ENCODE measurements around the gene HIVEP3.

HIVEP3 gene

DNA sequence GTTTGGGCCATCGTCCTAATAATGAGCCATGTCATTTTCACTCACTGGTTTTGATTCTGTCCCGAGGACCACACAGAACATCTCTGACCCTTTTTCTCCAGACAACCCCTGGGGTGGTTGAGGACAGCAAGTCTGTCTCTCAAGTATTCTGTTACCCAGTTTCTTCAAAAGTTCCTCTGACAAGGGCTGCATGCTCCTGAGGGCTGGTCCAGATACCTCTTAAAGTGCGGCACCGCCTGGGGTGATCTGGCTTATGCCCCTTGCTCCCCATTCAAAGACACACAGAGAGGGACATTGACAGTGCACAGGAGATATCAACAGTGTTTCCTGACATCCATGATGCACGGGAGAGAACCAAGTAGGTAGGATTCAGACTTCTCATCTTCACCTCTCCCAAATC, 301.4 kb downstream of the HIVEP3 start:
- Mint-ChIP-seq H3K9me3 (no peaks in the 10 kb centered on the region), H3K27ac (no peak overlapping the region), H3K36me3 (peaks cover 5% of the 10 kb centered on the region), H3K4me3 (no peak overlapping the region), H3K4me1 (peaks cover 29% of the 10 kb centered on the region), H3K27me3 (no peaks in the 10 kb centered on the region)
- CTCF ChIA-PET: no interaction called here
- no peak for DNase-seq

DNA sequence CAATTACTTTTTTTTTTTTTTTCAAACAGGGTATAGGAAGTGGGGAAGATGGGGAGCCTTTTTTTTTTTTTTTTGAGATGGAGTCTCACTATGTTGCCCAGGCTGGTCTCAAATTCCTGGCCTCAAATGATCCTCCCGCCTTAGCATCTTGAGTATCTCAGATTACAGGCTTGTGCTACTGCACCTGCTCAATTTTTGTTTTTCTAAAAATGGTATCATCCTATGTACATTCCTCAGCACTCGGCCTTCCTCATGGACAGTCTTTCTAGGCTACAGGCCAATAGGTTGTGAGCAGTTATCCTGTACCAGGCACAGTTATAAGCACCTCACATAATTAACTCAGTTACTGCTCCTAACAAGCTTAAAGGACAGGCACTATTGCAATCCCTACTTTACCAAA, 302.2 kb downstream of the HIVEP3 start:
- DNase-seq: no peak
- peaks cover 24% of the 10 kb centered on the region for H3K4me1 Mint-ChIP-seq
- peaks cover 5% of the 10 kb centered on the region for H3K36me3 Mint-ChIP-seq
- H3K27ac Mint-ChIP-seq: no peak overlapping the region
- H3K27me3 Mint-ChIP-seq: no peaks in the 10 kb centered on the region
- H3K4me3 Mint-ChIP-seq: no peak overlapping the region
- H3K9me3 Mint-ChIP-seq: no peaks in the 10 kb centered on the region
- CTCF ChIA-PET: no interaction called here

DNA sequence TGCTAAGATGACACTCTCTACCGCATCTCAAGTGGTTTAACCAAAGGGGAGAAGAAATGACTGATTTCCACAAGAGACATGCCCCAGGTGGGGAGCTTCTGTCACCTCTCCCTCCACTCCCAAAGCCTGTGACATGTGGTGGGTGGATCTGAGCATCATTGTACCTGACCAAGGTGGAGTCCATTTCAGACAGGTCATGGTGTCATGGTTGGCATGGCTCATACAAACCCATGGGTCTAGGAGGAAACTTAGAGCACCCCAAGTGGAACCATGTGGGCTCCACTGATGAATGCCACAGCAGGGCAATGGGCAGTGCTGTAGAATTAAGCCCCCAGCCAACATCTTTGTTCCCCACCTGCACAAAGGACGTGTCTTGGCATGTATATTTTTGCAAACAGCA, 302.7 kb downstream of the HIVEP3 start:
- Mint-ChIP-seq H3K4me3 (no peak overlapping the region), H3K27me3 (no peaks in the 10 kb centered on the region), H3K9me3 (no peaks in the 10 kb centered on the region), H3K4me1 (peaks cover 22% of the 10 kb centered on the region), H3K27ac (no peak overlapping the region), H3K36me3 (peaks cover 5% of the 10 kb centered on the region)
- no peak for DNase-seq
- CTCF ChIA-PET: no interaction called here

DNA sequence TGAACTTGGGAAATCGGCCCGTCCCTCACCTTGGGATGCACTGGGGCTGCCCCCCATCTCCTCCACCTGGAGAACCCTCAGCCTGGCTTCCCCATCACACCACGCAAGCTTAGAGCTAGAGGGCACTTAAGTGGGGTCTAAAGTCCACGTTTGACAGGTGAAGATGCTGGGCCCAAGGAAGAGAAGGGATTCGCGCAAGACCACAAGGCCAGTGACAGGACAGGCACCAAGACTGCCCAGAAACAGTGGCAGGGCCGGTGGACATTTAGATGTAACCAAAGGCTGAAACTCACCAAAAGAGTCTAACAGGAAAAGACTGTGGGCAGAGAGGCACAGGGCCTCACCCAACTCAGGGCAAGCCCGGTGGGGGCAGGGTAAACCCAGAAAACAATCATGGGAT, 303.4 kb downstream of the HIVEP3 start:
- Mint-ChIP-seq H3K27me3 (no peaks in the 10 kb centered on the region), H3K27ac (no peak overlapping the region), H3K36me3 (peaks cover 5% of the 10 kb centered on the region), H3K9me3 (no peaks in the 10 kb centered on the region), H3K4me3 (no peak overlapping the region), H3K4me1 (peaks cover 18% of the 10 kb centered on the region)
- CTCF ChIA-PET: interaction anchor here (1.4 kb wide), 1 partner anchor 100 kb away, joined by 3 read pairs; no protein-coding TSS in a partner anchor
- DNase-seq: no peak

DNA sequence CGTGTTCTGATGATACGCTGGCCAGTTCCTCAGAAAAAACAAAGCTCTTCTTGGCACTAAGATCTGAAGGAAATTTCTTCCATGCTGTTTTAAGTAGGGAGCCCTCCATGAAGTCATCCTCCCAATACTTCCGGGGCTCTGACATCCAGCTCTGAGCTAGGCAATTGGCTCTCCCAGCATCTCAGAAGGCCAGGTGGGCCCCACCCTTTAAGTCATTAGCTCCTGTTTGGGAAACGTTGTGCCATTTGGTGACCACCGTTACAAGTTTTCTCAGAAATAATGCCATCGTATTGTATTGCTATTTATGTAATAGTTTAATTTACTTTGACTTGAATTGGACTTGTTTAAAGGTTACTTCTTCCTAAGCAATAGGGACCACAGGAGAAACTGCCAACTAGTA, 303.9 kb downstream of the HIVEP3 start:
- DNase-seq: no peak
- H3K27ac Mint-ChIP-seq: no peak overlapping the region
- H3K27me3 Mint-ChIP-seq: no peaks in the 10 kb centered on the region
- CTCF ChIA-PET: interaction anchor here (0.6 to 1.4 kb wide), 2 partner anchors 99 to 671 kb away, joined by 3 read pairs; no protein-coding TSS in a partner anchor
- H3K9me3 Mint-ChIP-seq: no peaks in the 10 kb centered on the region
- H3K4me3 Mint-ChIP-seq: no peak overlapping the region
- peaks cover 18% of the 10 kb centered on the region for H3K4me1 Mint-ChIP-seq
- H3K36me3 Mint-ChIP-seq: peaks cover 7% of the 10 kb centered on the region

DNA sequence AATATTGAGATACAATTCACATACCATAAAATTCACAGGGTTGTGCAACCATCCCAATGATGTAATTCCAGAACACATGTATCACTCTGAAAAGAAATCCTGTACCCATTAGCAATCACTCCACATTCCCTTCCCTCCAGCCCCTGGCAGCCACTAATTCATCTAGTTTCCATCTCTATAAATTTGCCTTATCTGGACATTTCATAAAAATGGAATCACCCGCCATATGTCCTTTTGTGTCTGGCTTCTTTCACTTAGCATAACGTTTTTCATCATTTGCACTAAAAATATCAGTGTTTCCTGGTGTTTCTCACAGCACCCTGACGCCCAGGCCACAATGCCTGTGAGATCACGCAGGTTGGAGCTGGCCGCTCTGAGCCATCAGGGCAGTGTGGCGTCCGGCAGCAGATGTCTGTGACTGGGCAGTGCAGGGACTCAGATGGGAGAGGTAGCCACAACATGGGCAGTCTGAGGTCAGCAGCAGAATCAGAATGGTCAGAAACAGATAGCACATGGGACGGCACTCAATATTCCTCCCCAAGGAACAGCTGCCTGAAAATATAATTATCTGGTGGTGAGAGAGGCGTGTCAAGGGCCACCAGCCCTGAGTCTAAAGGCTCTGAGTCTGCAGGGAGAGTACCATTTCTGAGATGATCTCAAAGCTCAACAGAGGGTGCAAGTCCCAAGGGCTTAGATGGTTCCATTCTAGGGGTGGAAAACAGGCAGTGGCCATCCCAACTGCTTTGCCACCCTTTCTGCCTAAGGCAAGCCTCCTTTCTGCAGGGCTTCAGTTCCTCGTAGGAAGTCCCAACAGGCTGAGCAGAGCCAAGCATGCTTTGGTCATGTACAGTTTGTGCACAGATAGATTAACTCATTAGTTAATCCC, 304.8 kb downstream of the HIVEP3 start:
- Mint-ChIP-seq H3K4me3 (no peak overlapping the region), H3K4me1 (peaks cover 18% of the 10 kb centered on the region), H3K27ac (no peak overlapping the region), H3K9me3 (no peaks in the 10 kb centered on the region), H3K36me3 (peaks cover 5% of the 10 kb centered on the region), H3K27me3 (no peaks in the 10 kb centered on the region)
- no peak for DNase-seq
- CTCF ChIA-PET: interaction anchor here (0.6 to 1.4 kb wide), 2 partner anchors 98 to 672 kb away, joined by 3 read pairs; no protein-coding TSS in a partner anchor

DNA sequence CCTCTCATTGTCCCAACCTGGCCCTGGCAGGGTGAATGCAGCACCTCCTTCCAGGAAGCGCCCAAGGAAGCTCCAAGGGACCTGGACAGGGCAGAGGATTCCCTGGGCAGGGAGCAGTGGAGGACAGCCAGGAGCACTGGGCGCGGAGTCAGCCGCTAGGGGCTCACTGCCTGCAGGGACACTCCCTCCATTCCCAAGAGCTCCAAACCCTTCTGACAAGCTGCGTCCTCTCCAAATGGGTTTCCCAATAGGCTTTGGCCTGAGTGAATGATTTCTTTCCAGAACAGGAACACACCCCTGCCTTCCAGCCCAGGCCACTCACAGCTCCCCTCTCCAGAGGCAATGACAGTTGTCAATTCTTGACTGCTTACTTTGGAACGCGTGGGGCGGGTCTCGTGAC, 305.8 kb downstream of the HIVEP3 start:
- no peak overlapping the region for H3K4me3 Mint-ChIP-seq
- no peak for DNase-seq
- no peaks in the 10 kb centered on the region for H3K9me3 Mint-ChIP-seq
- no peaks in the 10 kb centered on the region for H3K27me3 Mint-ChIP-seq
- H3K4me1 Mint-ChIP-seq: peaks cover 18% of the 10 kb centered on the region
- H3K36me3 Mint-ChIP-seq: peaks cover 5% of the 10 kb centered on the region
- CTCF ChIA-PET: no interaction called here
- no peak overlapping the region for H3K27ac Mint-ChIP-seq

DNA sequence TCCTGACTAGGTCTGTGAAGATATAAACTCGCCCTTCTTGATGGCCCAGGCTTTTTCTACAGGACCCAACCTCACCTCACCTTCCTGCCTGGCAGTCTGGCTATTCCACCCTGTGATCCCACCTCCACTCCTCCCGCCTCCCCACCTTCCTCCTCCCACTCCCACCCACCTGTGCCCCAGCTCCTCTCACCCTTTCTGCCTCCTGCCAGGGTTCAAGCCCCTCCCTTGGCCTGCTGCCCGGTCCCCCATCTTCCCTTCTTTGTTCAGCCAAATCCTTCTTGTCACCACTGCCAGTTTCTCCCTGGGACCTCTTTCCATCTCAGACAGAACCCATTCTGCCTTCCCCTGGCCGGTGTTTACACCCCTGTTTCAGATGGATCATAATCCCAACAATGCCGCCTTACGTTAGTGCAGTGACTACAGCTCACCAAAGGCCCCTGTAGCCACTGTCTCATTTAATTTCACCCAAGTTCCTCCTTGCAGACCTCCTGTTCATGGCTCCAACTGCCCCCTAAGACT, 306.7 kb downstream of the HIVEP3 start:
- Mint-ChIP-seq H3K4me1 (peaks cover 18% of the 10 kb centered on the region), H3K9me3 (peaks cover 1% of the 10 kb centered on the region), H3K36me3 (peaks cover 9% of the 10 kb centered on the region), H3K4me3 (no peak overlapping the region), H3K27ac (peak overlapping the region; percentile 50), H3K27me3 (no peaks in the 10 kb centered on the region)
- CTCF ChIA-PET: no interaction called here
- DNase-seq: no peak

DNA sequence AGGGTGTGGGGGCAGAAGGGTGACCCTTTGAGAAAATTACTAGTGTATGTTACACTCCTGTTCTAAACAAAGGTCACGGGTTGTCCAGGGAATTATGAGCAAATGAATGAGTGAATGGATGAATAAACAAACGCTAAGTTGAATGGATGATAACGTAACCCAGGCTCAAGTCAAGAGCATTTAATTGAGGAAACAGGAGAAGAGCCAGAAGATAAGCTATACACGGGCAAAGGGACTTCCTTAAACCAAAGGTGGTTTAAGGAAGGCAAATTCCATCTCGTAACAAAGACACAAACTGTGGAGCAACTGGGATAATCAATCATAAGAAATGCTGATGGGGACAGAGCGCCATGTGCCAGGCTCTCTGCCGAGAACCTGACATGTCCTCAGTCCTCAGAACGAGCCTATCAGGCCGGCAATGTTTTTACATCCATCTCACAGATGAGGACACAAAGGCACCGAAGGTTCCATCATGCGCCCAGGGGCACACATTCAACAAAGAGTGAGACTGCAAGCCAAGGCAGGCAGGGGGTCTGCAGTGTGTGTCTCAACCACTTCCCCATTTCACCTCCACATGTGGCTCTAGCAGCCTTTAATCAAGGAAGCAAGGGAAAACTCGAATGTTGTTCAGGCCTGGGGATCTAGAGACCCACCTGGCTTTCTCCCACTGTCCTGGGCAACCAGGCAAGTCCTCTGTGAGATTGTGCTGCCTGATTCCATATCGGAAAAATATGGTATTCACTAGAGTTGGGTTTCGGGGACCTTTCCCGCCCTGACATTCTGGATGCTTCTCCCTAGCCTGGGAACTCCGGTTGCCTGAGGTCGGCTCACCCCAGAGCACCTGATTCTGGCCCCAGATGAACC, 307.4 kb downstream of the HIVEP3 start:
- Mint-ChIP-seq H3K27ac (peak overlapping the region; percentile 50), H3K9me3 (peaks cover 1% of the 10 kb centered on the region), H3K4me3 (no peak overlapping the region), H3K4me1 (peaks cover 14% of the 10 kb centered on the region), H3K36me3 (peaks cover 9% of the 10 kb centered on the region), H3K27me3 (no peaks in the 10 kb centered on the region)
- CTCF ChIA-PET: no interaction called here
- DNase-seq: no peak

DNA sequence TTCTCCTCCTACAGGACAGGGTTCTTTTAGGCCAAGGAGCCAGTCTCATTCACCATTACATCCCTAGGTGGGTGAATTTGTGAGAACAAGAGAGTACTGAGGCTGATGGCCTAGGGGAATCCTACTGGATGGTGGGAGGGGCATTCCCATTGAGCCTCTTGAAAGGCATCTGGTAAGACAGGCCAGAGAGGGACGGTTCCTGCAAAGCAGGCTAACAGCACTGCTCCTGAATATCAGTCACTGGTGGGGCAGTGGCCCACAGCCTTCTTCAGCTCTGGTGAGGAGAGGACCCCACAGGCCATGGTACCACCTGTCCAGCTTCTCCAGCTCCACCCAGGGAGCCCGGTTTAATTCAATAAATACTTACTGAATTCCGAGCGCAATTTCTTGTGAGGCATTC, 308.4 kb downstream of the HIVEP3 start:
- H3K36me3 Mint-ChIP-seq: peaks cover 11% of the 10 kb centered on the region
- peaks cover 1% of the 10 kb centered on the region for H3K9me3 Mint-ChIP-seq
- no peak for DNase-seq
- no peak overlapping the region for H3K27ac Mint-ChIP-seq
- CTCF ChIA-PET: no interaction called here
- peaks cover 6% of the 10 kb centered on the region for H3K4me1 Mint-ChIP-seq
- H3K27me3 Mint-ChIP-seq: no peaks in the 10 kb centered on the region
- H3K4me3 Mint-ChIP-seq: no peak overlapping the region

DNA sequence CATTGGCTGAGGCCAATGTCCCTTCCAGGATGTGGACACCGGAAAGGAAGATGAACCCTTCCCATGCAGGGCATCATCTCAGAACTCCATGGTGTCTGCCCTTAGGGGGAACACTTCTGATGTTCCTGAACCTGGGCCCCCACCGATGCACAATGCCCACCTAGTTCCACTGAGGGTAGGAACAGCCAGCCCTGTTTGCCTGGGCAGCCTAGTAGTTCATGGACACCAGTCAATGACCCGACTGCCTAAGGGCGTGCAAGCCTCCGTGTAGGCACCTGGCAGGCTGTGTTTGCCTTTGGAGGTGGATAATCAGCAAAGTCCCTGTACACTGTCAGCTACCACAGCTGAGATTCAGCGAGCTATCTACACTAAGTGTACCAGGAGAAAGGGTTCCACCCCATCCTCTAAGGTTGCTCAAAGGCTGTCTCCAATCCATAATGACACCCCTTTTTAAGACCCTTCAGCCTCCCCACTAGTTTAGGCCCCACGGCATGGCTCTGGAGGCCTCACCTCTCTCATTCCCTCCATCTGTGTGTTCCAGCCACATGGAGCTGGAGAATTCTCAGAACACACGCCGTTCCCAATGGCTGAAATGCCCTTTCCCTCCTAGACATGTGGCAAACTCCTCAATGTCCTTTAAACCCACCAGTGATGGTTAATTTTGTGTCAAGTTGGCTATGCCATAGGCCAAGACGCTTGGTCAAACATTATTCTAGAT, 309.4 kb downstream of the HIVEP3 start:
- Mint-ChIP-seq H3K27me3 (no peaks in the 10 kb centered on the region), H3K36me3 (peaks cover 11% of the 10 kb centered on the region), H3K4me1 (no peaks in the 10 kb centered on the region), H3K27ac (no peak overlapping the region), H3K9me3 (peaks cover 1% of the 10 kb centered on the region), H3K4me3 (no peak overlapping the region)
- CTCF ChIA-PET: no interaction called here
- no peak for DNase-seq

DNA sequence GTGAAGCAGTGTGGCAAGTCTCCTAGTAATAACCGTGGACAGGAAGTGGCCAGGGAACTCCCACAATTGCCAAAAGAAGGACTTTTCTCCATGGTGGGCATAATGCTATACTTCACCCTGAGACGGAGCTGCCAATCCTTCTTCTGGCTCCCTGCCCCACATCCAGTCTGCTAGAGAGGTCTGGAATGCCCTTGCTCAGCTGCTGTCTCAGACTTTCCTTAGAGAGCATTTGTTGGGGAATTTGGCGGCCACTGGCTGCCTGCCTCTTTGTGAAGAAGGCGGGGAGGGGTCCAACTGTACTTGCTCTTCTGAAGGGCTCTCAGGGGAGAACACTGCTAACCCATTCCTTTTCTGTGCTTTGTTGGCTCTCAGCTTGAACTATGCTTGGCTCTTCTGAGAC, 310.5 kb downstream of the HIVEP3 start:
- Mint-ChIP-seq H3K4me3 (no peak overlapping the region), H3K27ac (no peak overlapping the region), H3K4me1 (no peaks in the 10 kb centered on the region), H3K9me3 (peaks cover 1% of the 10 kb centered on the region), H3K27me3 (no peaks in the 10 kb centered on the region), H3K36me3 (peaks cover 12% of the 10 kb centered on the region)
- CTCF ChIA-PET: interaction anchor here (0.8 kb wide), 1 partner anchor 28 kb away, joined by 3 read pairs; no protein-coding TSS in a partner anchor
- no peak for DNase-seq

DNA sequence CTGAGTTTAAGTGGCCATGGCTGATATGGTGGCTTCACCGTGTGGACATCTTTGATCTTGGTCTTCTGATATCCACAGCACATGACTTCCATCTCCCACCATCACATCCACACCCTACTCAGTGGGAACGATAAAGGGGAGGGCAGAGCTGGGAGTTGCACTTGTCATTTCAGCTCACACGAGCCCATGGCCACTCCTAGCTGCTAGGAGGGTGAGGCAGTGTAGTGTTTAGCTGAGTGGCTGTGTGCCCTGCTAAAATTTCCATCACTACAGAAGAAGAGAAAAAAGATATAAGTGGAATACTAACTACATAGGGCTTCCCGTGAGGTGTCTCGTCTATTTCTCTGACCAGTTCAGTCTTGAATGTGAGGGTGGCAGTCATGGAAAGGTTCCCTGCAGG, 310.9 kb downstream of the HIVEP3 start:
- no peaks in the 10 kb centered on the region for H3K4me1 Mint-ChIP-seq
- peaks cover 1% of the 10 kb centered on the region for H3K9me3 Mint-ChIP-seq
- CTCF ChIA-PET: interaction anchor here (0.8 kb wide), 1 partner anchor 28 kb away, joined by 3 read pairs; no protein-coding TSS in a partner anchor
- H3K4me3 Mint-ChIP-seq: no peak overlapping the region
- no peak for DNase-seq
- peaks cover 12% of the 10 kb centered on the region for H3K36me3 Mint-ChIP-seq
- no peaks in the 10 kb centered on the region for H3K27me3 Mint-ChIP-seq
- H3K27ac Mint-ChIP-seq: no peak overlapping the region

DNA sequence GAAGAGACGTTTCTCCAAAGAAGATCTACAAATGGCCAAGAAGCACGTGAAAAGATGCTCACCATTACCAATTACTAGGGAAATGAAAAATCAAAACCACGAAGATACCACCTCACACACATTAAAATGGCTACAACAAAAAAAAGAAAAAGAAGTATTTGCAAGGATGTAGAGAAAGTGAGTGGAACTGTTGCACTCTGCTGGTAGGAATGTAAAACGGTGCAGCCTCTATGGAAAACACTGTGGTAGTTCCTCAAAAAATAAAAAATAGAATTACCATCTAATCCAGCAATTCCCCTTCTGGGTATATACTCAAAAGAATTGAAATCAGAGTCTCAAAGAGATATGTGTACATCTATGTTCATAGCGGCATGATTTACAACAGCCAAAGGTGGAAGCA, 318.8 kb downstream of the HIVEP3 start:
- DNase-seq: no peak
- H3K27ac Mint-ChIP-seq: no peak overlapping the region
- peaks cover 4% of the 10 kb centered on the region for H3K9me3 Mint-ChIP-seq
- peaks cover 7% of the 10 kb centered on the region for H3K4me1 Mint-ChIP-seq
- H3K36me3 Mint-ChIP-seq: peaks cover 11% of the 10 kb centered on the region
- no peak overlapping the region for H3K4me3 Mint-ChIP-seq
- CTCF ChIA-PET: no interaction called here
- H3K27me3 Mint-ChIP-seq: no peaks in the 10 kb centered on the region

All from activated naive CD4-positive, alpha-beta T cell treated with anti-CD3 and anti-CD28 coated beads, Interleukin-2, amount 10 ng/mL, durations not matched to agents 7 days and 5 days (primary cell).